ENCODE data around the gene MAPK10.

Gene MAPK10

DNA sequence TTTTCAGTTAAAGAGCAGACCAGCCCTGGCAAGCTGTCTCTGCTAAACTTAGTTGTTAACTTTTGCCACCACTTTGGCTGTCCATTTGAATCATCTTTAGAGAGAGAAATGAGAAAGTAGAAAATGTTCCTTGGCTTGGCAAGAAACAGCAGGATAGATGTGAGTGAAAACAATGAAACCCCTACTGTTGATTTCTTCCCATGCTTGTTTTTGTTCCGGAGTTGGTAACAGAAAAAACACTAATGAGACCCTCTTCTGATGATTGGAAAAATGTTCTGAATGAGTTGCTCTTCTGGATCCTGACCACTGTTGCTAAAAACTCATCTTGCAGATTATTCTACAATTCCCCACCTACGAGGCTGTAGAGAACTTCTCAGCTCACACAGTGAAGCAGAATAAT is 203.3 kb downstream of the MAPK10 start:
- Mint-ChIP-seq H3K36me3 (ENCODE audit: low read depth) (no peaks in the 10 kb centered on the region), H3K4me3 (no peak overlapping the region), H3K9me3 (peaks cover under 1% of the 10 kb centered on the region), H3K27ac (no peak overlapping the region), H3K4me1 (no peaks in the 10 kb centered on the region), H3K27me3 (no peaks in the 10 kb centered on the region)
- DNase-seq (no peak), ATAC-seq (no peak)

DNA sequence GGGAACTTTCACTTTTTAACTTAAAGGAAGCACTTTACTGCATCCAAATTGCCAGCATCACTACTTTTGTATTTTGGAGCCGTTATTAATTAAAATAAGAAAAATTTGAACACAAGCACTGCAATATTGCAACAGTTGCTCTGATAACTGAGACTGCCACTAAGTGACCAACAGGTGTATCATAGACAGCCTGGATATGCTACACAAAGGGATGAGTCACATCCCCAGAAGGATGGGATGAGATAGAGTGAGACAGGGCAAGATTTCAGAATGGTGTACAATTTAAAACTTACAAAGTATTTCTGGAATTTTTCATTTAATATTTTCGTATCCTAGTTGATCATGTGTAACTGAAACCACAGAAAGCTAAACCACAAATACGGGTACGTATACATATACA is 204.1 kb downstream of the MAPK10 start:
- no peak overlapping the region for H3K27ac Mint-ChIP-seq

DNA sequence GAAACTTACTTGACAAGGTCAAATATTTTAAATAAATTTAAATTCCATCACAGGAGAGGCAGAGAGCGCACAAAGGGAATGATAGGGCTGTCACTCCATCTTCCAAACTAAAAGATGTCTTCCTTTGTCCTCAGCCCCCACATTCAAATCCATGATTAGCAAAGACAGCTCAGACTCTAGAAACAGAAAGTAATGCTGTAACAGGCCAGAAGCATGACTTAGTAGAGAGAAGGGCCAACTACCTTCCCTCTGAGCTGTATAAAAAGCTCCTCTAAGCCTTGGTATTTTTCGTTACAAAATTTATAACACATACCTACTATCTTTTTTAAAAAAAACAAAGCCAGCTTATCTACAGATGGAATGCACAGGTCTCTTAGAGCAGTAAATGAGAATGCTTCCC is 207.4 kb downstream of the MAPK10 start:
- H3K27ac Mint-ChIP-seq, result no peak overlapping the region
- ATAC-seq, result no peak
- H3K9me3 Mint-ChIP-seq, result peaks cover 4% of the 10 kb centered on the region

More for the DNA sequence above, 204.1 kb downstream of the MAPK10 start:
- H3K9me3 Mint-ChIP-seq, result peaks cover 4% of the 10 kb centered on the region
- H3K4me1 Mint-ChIP-seq, result no peaks in the 10 kb centered on the region
- no peaks in the 10 kb centered on the region for H3K36me3 Mint-ChIP-seq (ENCODE audit: low read depth)
- DNase-seq, result no peak
- H3K4me3 Mint-ChIP-seq, result no peak overlapping the region
- ATAC-seq, result no peak
- no peaks in the 10 kb centered on the region for H3K27me3 Mint-ChIP-seq

DNA sequence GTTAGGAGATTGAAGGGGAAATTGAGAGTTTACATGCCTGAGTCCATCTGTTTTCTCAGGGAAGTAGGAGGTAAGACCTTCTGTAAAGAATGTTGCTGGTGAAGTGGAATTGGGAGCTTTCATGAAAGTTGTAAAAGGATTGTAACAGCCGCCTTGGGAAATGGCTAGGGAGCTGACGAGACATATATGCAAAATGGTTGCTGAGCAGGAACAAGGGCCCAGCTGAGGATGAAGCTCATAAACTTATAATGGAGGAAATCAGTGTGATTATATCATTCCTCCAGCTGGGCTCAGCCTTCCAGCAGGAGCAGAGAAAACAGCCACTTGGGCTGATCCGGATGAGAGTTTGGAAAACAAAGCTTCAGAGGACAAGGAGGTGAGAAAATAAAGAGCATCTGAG is 208.7 kb downstream of the MAPK10 start:
- Mint-ChIP-seq H3K4me1 (no peaks in the 10 kb centered on the region), H3K36me3 (ENCODE audit: low read depth) (no peaks in the 10 kb centered on the region), H3K27ac (no peak overlapping the region), H3K27me3 (no peaks in the 10 kb centered on the region), H3K9me3 (peaks cover 4% of the 10 kb centered on the region), H3K4me3 (no peak overlapping the region)
- ATAC-seq, result no peak
- DNase-seq, result no peak

More for the DNA sequence above, 207.4 kb downstream of the MAPK10 start:
- Mint-ChIP-seq H3K27me3 (no peaks in the 10 kb centered on the region), H3K4me1 (no peaks in the 10 kb centered on the region), H3K36me3 (ENCODE audit: low read depth) (no peaks in the 10 kb centered on the region), H3K4me3 (no peak overlapping the region)
- no peak for DNase-seq

DNA sequence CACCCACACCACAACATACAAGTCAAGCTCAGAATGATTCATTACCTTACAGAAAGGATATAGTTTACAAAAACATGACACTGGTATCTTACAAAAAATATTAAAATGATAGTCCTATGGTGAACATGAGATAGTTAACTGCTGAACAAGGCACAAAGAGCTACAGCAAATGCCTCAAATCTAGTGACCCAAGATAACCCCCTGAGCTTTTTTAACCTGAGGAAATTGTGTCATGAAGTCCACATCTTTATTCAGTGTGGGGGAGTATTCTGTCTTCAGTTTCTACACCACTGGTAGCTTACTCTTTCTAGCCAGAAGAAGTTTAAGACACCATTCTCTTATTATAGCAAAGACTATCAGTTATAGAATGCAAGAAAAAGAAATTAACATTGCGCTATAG is 218.7 kb downstream of the MAPK10 start:
- no peaks in the 10 kb centered on the region for H3K27me3 Mint-ChIP-seq
- H3K4me1 Mint-ChIP-seq, result no peaks in the 10 kb centered on the region
- ATAC-seq (no peak), DNase-seq (no peak)
- no peaks in the 10 kb centered on the region for H3K9me3 Mint-ChIP-seq
- no peak overlapping the region for H3K27ac Mint-ChIP-seq
- H3K4me3 Mint-ChIP-seq, result no peak overlapping the region
- no peaks in the 10 kb centered on the region for H3K36me3 Mint-ChIP-seq (ENCODE audit: low read depth)

DNA sequence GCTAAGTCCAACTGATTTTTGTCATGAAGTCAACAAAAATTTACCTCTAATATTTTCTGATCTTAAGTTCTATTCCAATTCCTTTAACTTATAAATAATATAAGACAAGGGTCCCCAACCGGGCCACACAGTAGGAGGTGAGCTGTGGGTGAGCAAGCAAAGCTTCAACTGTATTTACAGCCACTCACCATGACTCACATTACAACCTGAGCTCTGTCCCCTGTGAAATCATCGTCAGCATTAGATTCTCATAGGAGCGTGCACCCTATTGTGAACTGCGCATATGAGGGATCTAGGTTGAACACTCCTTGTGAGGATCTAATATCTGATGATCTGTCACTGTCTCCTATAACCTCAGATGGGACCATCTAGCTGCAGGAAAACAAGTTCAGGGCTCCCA is 227.4 kb downstream of the MAPK10 start:
- Mint-ChIP-seq H3K4me3 (no peak overlapping the region), H3K27ac (no peak overlapping the region), H3K9me3 (no peaks in the 10 kb centered on the region), H3K36me3 (ENCODE audit: low read depth) (no peaks in the 10 kb centered on the region), H3K27me3 (no peaks in the 10 kb centered on the region), H3K4me1 (no peaks in the 10 kb centered on the region)
- DNase-seq (no peak), ATAC-seq (no peak)

DNA sequence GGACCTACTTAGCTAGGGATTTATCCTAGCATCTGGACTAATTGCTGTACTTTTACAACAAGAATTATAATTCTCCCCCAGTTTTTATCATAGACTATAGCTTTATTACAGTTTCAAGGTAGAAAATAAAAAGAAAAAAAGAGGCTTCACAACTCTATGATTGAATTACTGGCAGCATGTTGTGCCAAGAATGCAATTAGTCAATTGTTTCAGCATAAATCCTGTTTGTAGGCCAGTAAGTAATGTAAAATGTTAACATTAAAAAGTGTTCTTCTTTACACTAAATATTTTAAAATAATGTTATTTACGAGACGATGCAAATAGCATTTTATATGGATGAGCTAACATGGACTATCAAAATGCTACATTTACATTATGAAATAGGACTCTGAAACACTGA is 228.4 kb downstream of the MAPK10 start:
- ATAC-seq, result no peak
- Mint-ChIP-seq H3K4me1 (no peaks in the 10 kb centered on the region), H3K9me3 (no peaks in the 10 kb centered on the region), H3K27ac (no peak overlapping the region), H3K4me3 (no peak overlapping the region), H3K27me3 (no peaks in the 10 kb centered on the region), H3K36me3 (ENCODE audit: low read depth) (no peaks in the 10 kb centered on the region)
- DNase-seq, result no peak

DNA sequence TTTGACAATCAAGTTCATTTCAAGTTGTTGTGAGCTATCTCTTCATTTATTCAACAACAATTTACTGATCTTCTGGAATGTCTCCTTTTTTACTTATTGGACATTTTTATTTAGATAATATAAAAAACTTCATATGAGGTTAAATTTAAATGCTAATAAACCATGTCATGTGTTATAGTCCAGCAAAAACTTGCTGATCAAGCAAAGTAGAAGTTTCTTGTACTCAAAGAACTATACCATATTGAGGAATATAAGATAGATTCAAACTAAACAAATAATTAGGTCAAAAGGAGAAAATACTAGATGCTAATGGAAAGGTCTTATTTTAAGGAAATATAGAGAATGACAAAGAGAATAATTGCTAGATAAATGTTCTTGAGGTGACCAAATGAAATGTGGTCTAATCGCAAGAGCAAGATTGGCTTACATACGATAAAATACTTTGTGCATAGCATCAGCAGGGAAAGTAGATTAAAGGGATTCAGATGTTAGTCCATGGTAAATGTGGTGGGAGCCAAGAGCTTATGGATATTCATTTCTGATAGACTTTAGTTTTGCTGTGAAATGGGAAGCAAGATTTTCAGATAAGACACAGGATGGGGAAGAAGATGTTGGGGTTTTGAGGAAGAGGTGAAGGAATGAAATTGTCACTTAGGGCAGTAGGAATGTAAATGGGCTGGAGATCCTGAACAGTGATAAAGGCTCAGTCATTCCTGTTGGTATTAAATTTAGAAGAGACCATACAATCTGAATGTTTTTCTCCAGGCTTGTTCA is 229.5 kb downstream of the MAPK10 start:
- no peaks in the 10 kb centered on the region for H3K27me3 Mint-ChIP-seq
- ATAC-seq, result no peak

DNA sequence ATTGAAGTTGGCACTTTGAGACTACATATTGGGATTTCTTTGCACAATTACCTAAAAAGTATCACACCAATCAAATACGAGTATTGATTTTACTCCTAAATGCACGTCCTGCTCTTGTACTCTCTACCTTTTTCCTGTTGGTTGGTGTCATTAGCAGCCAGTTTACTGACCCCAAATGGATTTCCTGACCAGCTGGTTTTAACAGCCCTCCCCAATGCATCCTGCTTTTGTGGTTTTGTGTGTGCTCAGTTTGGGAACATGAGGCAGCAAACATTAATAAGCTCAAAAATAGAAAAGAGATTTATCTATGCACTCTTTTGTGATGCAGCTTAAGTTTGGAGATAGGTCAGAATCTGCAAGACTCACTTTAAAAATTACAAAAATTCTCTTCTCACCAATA is 230.3 kb downstream of the MAPK10 start:
- no peaks in the 10 kb centered on the region for H3K27me3 Mint-ChIP-seq
- no peak overlapping the region for H3K4me3 Mint-ChIP-seq
- ATAC-seq, result no peak
- no peaks in the 10 kb centered on the region for H3K9me3 Mint-ChIP-seq
- DNase-seq, result no peak
- no peak overlapping the region for H3K27ac Mint-ChIP-seq
- no peaks in the 10 kb centered on the region for H3K4me1 Mint-ChIP-seq
- H3K36me3 Mint-ChIP-seq (ENCODE audit: low read depth), result no peaks in the 10 kb centered on the region

More for the DNA sequence above, 229.5 kb downstream of the MAPK10 start:
- H3K9me3 Mint-ChIP-seq, result no peaks in the 10 kb centered on the region
- H3K4me1 Mint-ChIP-seq, result no peaks in the 10 kb centered on the region
- DNase-seq, result no peak
- no peak overlapping the region for H3K4me3 Mint-ChIP-seq
- no peaks in the 10 kb centered on the region for H3K36me3 Mint-ChIP-seq (ENCODE audit: low read depth)
- no peak overlapping the region for H3K27ac Mint-ChIP-seq

DNA sequence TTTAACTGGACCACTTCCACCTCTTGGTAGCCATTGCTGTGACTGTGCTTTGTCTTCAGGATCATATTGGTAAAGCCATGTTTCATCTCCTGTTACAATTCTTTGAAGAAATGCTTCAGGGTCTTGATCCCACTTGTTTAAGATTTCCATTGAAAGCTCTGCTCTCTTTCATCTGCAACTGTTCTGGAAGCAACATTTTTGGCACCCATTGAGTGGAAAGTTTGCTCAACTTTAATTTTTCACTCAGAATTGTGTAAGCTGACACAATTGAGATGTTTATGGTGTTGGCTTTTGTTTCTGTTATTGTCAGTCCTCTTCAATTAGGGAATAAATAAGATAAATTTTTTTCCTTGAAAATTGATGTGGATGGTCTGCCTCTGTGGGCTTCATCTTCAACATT is 237.4 kb downstream of the MAPK10 start:
- Mint-ChIP-seq H3K36me3 (ENCODE audit: low read depth) (no peaks in the 10 kb centered on the region), H3K4me3 (no peak overlapping the region), H3K4me1 (no peaks in the 10 kb centered on the region), H3K27ac (no peak overlapping the region), H3K9me3 (peaks cover 3% of the 10 kb centered on the region), H3K27me3 (no peaks in the 10 kb centered on the region)
- no peak for ATAC-seq
- no peak for DNase-seq

DNA sequence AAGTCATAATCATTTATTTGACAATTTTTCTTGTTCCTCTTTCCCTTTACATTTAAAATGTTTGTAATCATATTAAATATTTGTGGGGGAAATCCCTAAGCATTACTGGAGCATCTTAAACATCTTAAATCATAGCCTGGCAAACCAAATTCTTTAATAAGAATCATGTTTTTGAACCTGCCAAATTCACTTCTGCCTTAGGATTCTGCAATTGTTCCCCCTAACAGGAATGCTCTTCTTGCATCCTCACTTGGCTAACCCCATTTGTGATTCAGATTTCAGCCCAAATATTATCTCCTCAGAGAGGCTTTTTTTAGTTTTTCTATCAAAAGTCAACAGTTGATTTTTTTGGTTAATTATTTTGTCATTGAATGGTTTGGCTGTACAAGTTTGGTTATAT is 241.1 kb downstream of the MAPK10 start:
- no peaks in the 10 kb centered on the region for H3K27me3 Mint-ChIP-seq

DNA sequence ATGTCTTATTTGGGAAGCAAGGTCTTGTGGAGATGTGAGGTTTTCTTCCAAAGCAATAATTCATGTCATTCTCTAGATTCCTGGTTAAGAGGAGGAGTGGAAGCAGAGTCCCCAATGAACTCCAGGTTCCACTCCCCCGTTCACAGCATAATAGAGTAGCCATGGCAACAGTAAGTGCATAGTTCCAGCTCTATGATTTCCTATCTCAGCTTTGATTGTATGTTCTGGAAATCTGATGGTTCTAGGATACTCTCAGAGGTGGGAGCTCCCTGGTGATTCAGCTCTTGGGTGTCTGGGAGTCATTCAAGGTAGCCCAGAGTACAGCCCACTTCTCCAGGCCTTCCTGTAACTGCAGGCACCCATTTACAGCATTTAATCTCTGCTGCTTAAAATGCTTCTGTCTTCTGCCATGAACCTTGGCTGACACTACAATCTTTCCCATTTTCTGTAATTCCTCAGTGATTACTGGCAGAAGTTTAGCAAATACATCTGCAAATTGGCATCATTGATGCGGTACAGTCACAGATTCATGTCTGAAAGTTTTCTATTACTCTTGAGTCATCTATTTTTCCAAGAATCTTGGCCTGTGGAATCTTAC is 242.0 kb downstream of the MAPK10 start:
- ATAC-seq, result no peak
- no peak for DNase-seq
- Mint-ChIP-seq H3K27me3 (no peaks in the 10 kb centered on the region), H3K27ac (no peak overlapping the region), H3K4me1 (no peaks in the 10 kb centered on the region), H3K36me3 (ENCODE audit: low read depth) (no peaks in the 10 kb centered on the region), H3K4me3 (no peak overlapping the region), H3K9me3 (peaks cover 3% of the 10 kb centered on the region)

More for the DNA sequence above, 241.1 kb downstream of the MAPK10 start:
- no peak for ATAC-seq
- H3K27ac Mint-ChIP-seq, result no peak overlapping the region
- no peak overlapping the region for H3K4me3 Mint-ChIP-seq
- DNase-seq, result no peak
- H3K4me1 Mint-ChIP-seq, result no peaks in the 10 kb centered on the region
- no peaks in the 10 kb centered on the region for H3K36me3 Mint-ChIP-seq (ENCODE audit: low read depth)
- H3K9me3 Mint-ChIP-seq, result peaks cover 3% of the 10 kb centered on the region

DNA sequence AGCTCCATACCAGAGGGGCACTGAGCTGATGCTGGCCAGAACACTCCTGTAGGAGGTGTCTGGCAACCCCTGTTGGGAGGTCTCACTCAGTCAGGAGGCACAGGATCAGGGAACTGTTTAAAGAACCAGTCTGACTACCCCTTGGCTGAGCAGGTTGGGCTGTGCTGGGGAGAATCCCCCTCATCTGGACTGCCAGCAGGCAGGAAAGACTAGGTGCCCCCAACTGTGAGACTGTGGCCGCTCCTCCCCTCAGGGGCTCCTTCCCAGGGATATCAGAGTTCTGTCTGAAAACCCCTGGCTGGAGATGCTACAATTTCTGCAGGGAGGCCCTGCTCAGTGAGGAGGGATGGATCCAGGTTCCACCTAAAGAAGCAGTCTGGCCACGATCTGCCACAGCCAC is 245.3 kb downstream of the MAPK10 start:
- Mint-ChIP-seq H3K9me3 (peaks cover 16% of the 10 kb centered on the region), H3K4me1 (no peaks in the 10 kb centered on the region), H3K27ac (no peak overlapping the region), H3K27me3 (no peaks in the 10 kb centered on the region), H3K4me3 (no peak overlapping the region), H3K36me3 (ENCODE audit: low read depth) (no peaks in the 10 kb centered on the region)
- no peak for ATAC-seq
- no peak for DNase-seq

DNA sequence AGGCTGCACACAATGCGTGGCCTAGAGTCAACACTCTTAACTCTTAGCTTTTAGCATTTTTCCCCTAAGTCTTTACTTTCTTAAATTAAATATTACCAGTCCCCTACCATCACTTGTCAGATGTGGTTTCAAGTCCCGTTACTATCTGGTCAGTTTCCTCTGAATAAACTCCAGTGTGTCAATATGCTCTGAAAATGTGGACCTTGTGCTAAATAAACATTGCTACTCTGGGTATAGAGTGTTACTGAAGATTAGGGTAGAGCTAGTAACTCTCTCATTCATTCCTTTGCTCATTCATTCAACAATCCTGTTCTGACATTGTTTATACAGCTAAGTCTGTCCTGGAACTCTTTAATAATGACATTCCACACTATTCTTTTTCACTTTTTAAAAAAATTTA is 251.0 kb downstream of the MAPK10 start:
- no peaks in the 10 kb centered on the region for H3K4me1 Mint-ChIP-seq
- DNase-seq, result no peak
- H3K36me3 Mint-ChIP-seq (ENCODE audit: low read depth), result no peaks in the 10 kb centered on the region
- ATAC-seq, result no peak
- no peak overlapping the region for H3K27ac Mint-ChIP-seq
- peaks cover 16% of the 10 kb centered on the region for H3K9me3 Mint-ChIP-seq
- no peak overlapping the region for H3K4me3 Mint-ChIP-seq
- H3K27me3 Mint-ChIP-seq, result no peaks in the 10 kb centered on the region

DNA sequence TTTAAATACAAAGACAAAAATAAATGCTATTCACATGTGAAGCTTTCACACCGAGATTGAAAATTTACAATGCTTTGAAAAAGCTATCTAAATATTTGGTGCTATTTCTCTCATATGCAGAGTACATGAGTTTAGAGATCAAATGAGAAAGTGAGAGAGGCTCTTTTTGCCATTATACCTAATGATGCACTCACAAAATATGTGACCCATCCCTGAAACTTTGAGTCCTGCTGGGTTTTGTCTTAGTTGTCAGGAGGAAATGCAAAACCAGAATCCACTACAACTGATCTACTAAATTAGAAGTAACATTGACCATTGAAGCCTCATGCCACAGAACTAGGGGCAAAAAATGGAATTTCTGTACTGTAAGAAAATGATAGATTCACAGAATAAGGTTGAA is 251.7 kb downstream of the MAPK10 start:
- H3K27ac Mint-ChIP-seq, result no peak overlapping the region
- no peaks in the 10 kb centered on the region for H3K36me3 Mint-ChIP-seq (ENCODE audit: low read depth)
- H3K27me3 Mint-ChIP-seq, result no peaks in the 10 kb centered on the region
- DNase-seq (no peak), ATAC-seq (no peak)
- peaks cover 16% of the 10 kb centered on the region for H3K9me3 Mint-ChIP-seq
- H3K4me1 Mint-ChIP-seq, result no peaks in the 10 kb centered on the region
- H3K4me3 Mint-ChIP-seq, result no peak overlapping the region
